Right lung (tissue), 5 donors: ENCODE data around the gene SNU13. TPM values are rescaled to one million over a fixed set of nuclear protein-coding genes. Genes with fewer than 3 reads are reported as not detected.
"Not testable (repeated sequence)": the region's sequence is repeated elsewhere in the genome, so short reads cannot be mapped to it uniquely, and the experiment has no call there.

Source experiments
- DNase-seq, 2 donors: peaks; one replicate each; pipeline ENCODE4 v3.0.0-alpha.2; 2013
- polyA plus RNA-seq, 5 donors: library from polyadenylated mRNA; unstranded; fragments of 120-200 nt; gene quantifications; one replicate each; pipeline versions ENCODE4 v1.2.1 to v1.2.3, GENCODE V29; 2013; ENCODE audit warnings: inconsistent platforms in 1 of 5, low replicate concordance in 1 of 5; ENCODE audit not compliant: insufficient read length in 5 of 5, insufficient read depth in 1 of 5

The SNU13 gene
- polyA plus RNA-seq, 5 donors = 107 to 155 (median 115) TPM

DNA sequence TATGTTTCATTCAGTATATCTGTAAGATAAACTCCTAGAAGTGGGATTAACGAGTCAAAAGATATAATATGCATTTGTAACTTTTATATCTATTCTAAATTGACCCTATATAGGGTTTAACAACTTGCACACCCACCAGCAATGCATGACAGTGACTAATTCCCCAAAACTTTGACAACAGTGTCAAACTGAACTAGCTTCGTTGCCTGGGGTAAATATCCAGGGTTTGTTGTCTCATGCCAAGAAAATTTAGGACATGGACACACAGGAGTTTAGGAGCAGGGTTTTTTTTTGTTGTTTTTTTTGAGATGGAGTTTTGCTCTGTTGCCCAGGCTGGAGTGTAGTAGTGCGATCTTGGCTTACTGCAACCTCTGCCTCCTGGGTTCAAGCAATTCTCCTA, 5.1 kb downstream of the SNU13 start:
- no peak for DNase-seq

DNA sequence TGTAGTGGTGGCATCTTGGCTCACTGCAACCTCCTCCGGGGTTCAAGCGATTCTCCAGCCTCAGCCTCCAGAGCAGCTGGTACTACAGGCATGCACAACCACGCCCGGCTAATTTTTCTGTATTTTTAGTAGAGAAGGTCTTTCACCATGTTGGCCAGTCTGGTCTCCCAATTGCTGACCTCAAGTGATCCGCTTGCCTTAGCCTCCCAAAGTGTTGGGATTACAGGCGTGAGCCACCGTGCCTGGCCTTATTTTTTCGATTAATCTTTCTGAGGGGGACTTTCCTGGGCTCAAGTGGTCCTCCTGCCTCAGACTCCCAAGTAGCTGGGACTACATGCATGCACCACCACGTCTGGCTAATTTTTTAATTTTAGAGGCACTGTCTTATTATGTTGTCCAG, 5.6 kb downstream of the SNU13 start:
- no peak for DNase-seq

DNA sequence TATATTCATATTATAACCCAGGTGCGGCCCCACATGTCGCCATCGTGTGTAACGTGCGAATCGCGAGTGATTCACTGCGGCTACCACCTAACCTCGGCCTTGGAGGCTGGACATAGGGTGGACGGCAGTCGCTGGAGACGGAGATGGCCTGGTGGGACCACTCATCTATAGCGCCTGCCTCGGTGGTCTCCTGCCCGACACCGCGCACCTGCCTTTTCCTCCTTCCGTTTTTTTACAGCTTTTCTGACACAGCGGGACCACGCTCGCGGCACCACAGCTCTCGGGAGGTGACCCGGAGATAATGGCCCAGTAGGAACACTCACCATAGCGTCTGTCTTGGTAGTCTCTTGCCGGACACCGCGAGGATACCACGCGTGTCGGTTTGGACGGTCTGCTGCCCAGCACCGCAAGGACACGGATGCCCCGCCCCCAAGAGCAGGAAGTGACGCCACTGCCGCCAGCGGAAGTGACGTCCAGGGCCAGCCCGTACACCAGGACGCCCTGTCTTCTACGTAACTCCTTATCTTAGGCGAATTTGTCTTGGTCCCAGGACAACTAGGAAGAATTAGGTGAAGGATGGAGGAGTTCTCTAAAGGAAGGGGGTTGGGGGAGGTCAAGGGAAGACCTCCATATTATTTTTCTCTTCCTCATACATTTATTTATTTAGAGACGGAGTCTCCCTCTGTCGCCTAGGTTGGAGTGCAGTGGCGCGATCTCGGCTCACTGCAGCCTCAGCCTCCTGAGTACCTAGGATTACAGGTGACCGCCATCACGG, 6.4 kb downstream of the SNU13 start:
- peak; percentile 82 to 89 for DNase-seq

DNA sequence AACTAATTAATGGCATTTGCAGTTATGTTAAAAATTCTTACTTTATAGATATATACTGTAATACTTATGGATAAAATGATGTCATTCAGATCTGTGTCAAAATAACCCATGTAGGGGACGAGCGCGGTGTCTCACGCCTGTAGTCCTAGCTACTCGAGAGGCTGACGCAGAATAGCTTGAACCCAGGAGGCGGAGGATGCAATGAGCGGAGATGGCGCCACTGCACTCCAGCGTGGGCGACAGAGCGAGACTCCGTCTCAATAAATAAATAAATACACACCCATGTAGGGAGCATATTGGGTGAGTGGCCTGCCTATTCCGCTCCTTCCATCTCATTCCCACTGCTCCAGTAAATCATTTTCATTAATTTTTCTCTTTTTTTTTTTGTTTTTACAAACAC, 7.1 kb downstream of the SNU13 start:
- DNase-seq = no peak

DNA sequence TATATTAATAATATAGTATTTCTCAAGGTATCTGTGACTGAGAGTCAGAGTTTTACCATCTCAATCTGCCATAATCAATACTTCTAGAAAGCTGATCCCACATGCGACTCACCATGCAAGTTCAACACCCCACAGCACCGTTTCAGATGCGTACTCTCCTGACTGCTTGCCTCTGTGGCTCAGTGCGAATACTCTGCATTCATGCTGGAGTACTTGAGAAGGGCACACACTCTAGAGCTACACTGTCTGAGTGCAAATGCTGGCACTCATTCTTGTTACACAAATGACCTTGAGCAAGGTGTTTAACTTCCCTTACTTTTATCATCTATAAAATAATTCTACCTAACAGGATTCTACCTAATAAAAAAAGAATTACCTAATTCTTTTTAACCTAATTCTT, 12.5 kb downstream of the SNU13 start:
- no peak for DNase-seq

DNA sequence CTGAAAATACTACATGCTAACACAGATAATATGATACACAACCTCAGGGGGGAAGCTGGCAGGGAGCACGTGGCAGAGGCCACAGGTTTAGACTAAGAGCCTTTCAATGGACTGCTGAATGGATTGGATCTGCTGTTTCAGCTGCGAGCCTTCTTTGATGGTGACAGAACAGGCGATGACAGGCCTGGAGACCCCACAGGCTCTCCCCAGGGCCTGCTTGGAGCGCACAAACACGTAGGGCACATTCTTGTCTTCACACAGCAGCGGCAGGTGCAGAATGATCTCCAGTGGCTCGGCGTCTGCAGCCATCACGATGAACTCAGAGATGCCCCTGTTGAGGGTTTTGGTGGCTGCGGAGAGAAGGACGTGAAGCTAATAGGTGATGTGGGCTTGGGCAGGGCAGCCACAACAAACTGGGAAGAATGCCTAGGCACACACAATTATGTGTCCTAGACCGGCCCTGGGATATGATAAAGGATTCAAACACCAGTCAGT, 13.8 kb downstream of the SNU13 start:
- no peak for DNase-seq

DNA sequence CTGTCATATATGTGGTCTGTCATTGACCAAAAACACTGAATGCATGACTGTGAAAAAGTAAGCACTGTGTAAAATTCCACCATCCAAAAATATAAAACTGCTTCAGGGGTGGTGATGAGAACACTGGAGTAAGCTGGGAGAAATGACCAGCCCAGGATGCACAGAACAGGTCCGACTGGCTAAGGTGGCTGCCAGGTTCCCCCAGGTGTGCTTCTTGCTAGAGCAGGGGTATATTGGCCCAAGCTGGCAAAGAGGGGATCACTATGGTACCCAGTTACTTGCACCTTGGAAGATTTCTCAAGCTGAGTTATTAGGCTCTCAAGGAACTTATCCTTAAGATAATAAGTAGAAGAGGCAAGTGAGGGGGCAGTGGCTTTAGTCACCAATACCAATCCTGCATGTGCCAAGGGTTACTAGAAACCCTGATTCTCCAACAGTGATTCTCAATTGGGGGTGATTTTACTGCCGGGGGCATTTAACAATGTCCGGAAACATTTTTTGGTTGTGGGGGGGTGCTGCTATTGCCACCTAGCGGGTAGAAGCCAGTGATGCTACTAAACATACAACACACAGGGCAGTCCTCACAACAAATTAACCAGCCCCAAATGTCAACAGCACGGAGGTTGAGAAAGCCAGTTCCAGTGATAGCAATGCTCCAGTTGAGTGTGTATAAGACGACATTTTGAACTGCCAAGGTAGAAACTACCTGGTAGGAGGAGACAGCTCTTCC, 15.7 kb downstream of the SNU13 start:
- DNase-seq = no peak

DNA sequence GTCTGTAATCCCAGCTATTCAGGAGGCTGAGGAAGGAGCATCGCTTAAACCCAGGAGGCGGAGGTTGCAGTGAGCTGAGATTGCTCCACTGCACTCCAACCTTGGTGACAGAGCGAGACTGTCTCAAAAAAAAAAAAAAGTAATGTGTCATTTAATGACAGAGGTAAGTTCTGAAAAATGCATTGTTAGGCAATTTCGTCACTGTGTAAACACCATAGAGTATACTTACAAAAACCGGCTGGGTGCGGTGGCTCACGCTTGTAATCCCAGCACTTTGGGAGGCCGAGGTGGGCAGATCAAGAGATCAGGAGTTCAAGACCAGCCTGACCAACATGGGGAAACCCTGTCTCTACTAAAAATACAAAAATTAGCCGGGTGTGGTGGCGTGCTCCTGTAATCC, 16.6 kb downstream of the SNU13 start:
- not testable (repeated sequence) for DNase-seq

DNA sequence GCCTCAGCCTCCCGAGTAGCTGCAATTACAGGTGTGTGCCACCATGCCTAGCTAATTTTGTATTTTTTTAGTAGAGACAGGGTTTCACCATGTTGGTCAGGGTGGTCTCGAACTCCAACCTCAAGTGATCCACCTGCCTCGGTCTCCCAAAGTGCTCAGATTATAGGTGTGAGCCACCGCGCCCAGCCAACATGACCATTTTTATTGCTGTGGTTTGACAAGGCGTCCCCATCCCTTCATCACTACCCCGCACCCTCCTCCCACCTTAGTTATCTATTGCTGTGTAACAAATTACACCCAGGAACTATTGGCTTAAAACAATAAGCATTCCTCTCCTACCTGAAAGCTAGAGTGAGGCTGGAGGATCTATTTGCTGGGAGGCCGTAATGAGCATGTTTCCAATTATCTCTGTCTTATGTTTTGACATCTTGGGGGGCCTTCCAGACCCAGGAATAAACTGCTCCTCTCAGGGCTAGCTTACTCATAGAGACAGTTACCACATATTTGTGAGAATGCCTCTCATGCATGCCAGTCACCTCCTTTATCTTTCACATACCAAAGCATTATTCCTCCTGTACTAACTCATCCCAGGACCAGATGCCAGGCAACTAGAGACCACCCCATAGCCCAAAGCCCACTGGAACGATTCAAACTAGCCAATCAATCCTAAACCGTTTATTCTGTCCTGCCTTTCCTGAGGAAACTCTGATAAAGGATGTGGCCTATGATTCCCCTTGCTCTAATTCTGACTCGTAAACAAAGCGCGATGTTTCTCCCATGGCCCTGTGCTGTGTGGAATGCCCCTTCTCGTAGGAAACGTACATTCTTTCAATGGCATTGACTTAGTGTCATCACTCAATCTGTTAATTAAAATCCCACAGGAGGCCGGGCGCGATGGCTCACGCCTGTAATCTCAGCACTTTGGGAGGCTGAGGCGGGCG, 19.4 kb downstream of the SNU13 start:
- no peak for DNase-seq

DNA sequence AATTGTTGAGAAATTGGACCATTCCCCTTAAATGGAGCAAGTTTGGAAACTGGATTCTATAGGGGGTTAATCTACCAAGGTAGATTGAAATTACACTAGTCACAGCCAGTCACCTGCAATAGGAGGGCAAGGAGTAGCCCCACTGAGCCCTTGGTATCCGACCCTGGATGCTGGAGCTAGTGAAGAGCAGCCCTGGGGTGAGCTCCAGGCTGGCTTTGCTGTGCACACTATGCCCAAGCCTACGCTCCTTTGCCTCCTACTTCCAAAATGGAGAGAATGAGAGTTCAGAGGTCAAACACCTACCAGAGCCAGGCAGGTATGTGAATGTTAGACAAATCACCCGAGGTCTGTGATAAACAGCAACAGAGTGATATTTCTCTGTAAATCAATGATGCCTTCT, 23.7 kb downstream of the SNU13 start:
- DNase-seq = no peak

DNA sequence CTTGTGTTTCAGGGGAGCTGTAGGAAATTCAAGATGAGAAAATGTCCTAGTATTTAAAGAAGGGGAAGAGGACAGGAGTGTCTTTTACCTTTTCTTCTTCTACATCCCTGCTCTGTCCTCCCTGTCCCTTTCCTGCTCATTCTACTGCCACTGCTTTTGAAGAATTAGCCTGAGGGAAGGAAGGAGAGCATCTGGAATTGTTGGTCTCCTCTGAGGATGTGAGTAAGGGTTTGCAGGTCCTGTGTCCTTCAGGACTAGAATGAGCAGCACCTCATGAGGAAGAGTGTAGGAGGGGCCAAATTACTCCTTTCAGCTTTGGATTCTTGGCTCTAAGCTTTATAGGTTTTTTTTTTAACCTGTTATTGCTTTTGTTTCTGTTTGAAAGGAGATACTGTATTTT, 24.2 kb downstream of the SNU13 start:
- no peak for DNase-seq

DNA sequence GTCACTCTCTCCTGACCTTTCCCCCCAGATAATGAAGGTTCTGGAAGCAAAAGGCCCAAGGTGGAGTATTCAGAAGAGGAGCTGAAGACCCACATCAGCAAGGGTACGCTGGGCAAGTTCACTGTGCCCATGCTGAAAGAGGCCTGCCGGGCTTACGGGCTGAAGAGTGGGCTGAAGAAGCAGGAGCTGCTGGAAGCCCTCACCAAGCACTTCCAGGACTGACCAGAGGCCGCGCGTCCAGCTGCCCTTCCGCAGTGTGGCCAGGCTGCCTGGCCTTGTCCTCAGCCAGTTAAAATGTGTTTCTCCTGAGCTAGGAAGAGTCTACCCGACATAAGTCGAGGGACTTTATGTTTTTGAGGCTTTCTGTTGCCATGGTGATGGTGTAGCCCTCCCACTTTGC, 25.1 kb downstream of the SNU13 start:
- not testable (repeated sequence) for DNase-seq

DNA sequence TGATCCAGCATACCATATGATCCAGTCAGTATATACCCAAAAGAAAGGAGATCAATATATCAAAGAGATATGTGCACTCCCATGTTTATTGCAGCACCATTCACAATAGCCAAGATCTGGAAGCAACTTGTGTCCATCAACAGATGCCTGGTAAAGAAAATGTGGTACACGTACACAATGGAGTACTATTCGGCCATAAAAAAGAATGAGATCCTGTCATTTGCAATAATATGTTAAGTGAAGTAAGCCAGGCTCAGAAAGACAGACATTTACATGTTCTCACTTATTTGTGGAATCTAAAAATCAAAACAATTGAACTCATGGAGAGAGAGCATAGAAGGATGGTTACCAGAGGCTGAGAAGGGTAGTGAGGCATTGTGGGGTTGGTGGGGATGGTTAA, 27.0 kb downstream of the SNU13 start:
- DNase-seq = no peak

DNA sequence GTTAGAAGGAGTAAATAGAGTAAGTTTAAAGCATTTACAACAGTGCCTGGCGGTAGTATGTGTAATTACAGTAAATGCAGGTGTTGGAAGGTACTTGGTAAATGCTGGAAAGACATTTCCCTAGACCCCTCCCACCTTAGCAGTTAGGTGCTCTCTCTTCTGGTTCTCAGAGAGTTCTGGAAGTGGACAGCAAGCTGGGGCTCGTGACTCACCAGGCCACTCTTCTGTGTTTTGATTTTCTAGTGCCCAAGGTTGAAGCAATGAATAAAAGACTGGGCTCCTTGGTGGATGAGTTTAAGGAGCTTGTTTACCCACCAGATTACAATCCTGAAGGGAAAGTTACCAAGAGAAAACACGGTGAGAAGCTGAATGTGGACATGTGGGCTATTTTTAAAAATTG, 27.6 kb downstream of the SNU13 start:
- no peak for DNase-seq

DNA sequence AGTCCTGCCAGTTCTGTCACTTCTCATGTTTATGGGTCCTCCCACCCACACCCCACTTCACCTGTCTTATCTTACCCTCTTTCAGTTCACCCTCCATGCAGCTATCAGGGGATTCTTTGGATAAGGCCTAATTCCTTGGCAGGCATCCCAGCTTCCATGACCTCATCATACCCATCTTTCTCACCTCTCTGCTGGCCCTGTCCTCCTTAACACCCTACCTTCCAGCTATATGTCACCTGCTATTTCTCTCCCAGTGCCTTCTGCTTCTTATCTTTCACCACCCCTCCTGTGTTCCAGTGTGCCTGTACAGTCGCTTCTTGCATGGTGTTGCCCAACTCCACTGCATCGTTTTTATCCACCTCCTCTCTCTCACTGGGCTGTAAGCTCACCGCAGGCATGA, 28.3 kb downstream of the SNU13 start:
- no peak for DNase-seq

DNA sequence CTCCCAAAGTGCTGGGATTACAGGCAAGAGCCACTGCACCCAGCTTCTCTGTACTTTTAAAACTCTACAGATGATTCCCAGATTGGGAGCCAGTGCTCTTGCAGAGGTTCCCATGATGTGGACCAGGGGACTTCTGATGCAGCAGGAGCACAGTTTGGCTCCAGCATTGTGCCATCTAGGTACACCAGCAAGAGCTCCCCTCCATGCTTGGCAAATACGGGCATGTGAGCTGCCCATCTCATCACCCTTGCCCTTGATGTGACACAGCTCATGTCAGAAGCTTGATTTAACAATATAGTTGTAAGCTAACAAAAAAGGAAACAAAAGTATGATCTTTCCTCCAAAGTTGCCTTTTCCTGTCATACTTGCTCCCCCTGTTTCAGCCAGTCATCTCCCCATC, 28.7 kb downstream of the SNU13 start:
- no peak for DNase-seq

DNA sequence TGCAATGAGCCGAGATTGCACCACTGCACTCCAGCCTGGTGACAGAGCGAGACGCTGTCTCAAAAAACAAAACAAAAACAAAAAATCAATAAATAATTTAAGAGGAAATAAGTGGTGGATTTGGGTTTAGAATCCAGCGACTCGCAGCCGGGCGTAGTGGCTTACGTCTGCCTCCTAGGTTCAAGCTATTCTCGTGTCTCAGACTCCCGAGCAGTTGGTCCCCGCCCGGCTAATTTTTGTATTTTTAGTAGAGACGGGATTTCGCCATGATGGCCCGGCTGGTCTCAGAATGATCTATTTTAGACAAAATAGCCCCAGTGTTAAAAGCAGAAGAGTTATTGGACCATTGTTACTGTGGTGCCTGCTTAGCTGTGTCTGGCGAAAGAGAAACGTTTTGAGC, 29.8 kb downstream of the SNU13 start:
- DNase-seq = no peak

DNA sequence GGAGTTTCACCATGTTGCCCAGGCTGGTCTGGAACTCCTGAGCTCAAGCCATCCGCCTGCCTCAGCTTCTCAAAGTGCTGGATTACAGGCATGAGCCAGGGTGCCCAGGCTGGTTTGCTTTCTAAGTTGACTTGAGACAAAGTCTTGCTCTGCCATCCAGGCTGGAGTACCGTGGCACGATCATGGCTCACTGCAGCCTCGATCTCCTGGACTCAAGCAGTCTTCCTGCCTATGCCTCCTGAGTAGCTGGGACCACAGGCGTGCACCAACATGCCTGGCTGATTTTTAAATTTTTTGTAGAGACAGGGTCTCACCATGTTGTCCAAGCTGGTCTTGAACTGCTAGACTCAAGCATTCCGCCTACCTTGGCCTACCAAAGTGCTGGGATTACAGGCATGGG, 31.0 kb downstream of the SNU13 start:
- DNase-seq = no peak

DNA sequence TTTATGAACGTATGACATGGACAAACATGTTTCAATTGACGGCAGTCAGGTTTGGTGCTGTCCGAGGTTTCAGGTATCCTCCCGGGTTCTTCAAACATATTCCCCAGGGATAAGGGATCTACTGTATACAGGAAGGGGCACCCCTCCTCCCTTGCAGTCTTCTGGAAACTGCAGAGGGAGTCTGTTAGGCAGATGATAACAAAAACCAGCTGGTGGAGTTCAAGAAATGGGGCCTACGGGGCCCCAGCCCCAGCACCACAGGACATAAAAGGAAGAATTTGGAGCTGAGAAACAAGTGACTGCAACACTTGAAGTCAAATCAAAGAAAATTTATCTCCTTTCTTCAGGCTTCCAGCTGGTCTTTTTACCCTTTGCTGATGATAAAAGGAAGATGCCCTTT, 32.1 kb downstream of the SNU13 start:
- DNase-seq = no peak

DNA sequence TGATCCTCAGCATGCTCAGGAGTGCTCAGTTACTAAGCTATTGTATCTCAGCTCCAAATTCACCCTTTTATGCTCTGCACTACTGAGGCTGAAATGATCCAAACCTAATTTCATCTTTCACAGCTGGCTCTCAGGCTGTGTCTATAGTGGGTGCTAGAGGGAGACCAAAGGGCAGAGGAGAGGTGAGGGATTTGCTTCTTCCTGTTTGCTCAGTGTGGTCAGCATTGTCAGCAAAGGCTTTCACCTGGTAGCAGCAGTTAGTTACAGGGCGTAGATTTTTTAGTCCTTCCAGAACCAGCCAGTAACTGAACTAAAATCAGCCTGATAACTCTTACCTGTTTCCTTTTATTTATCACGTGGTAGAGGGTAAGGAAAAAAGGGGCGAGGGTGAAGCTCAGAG, 34.3 kb downstream of the SNU13 start:
- DNase-seq = no peak

DNA sequence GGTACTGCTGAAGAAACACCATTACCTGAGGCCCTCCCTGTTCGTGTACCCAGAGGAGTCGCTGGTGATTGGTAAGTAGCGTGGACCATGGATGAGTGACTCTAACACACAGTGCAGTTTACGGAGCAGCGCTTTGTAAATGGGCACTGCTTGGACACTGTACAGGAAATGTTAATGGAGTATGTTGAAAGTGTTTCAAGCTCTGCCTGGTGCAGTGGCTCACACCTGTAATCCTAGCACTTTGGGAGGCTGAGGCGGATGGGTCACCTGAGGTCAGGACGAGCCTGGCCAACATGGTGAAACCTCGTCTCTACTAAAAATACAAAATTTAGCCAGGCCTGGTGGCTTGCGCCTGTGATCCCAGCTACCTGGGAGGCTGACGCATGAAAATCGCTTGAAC, 37.8 kb downstream of the SNU13 start:
- DNase-seq = no peak

DNA sequence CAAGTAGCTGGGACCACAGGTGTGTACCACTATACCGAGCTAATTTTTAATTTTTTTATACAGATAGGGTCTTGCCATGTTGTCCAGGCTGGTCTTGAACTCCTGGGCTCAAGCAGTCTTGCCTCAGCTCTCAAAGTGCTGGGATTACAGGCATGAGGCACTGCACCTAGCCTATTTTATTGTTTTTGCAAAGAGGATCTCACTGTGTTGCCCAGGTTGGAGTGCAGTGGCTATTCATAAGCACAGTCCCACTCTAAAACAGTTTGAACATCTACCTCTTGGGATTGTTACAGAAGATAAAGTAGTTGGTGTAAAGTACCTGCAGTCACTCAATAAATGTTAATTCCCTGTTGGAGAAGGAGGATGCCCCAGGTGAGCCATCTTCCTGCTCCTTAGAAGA, 38.4 kb downstream of the SNU13 start:
- no peak for DNase-seq
